NCI-H774 (cell line): ENCODE measurements around the gene FN1.

Source experiments
- DNase-seq: peaks from one replicate; lab custom pipeline; 2025; lab: John Stamatoyannopoulos, UW

Gene FN1

GRCh38 chr2:215407061-215407460 is 28.8 kb downstream of the FN1 start:
- DNase-seq = no peak

GRCh38 chr2:215405722-215406581 is 29.9 kb downstream of the FN1 start:
- DNase-seq = no peak

GRCh38 chr2:215404348-215405012 is 31.4 kb downstream of the FN1 start:
- DNase-seq = no peak

- no peak for DNase-seq
Observed at GRCh38 chr2:215403441-215404347, 32.2 kb downstream of the FN1 start.

- no peak for DNase-seq
Observed at GRCh38 chr2:215401896-215402379, 33.9 kb downstream of the FN1 start.

GRCh38 chr2:215399067-215399716 is 36.7 kb downstream of the FN1 start:
- no peak for DNase-seq

GRCh38 chr2:215397632-215398341 is 38.1 kb downstream of the FN1 start:
- no peak for DNase-seq

- no peak for DNase-seq
Observed at GRCh38 chr2:215396595-215397313, 39.1 kb downstream of the FN1 start.

GRCh38 chr2:215395687-215396460 is 40.0 kb downstream of the FN1 start:
- no peak for DNase-seq

- DNase-seq = no peak
Observed at GRCh38 chr2:215394102-215394805, 41.6 kb downstream of the FN1 start.

GRCh38 chr2:215392687-215393270 is 43.1 kb downstream of the FN1 start:
- no peak for DNase-seq

GRCh38 chr2:215392164-215392563 is 43.7 kb downstream of the FN1 start:
- DNase-seq = no peak

GRCh38 chr2:215391531-215391930 is 44.3 kb downstream of the FN1 start:
- no peak for DNase-seq

- no peak for DNase-seq
Observed at GRCh38 chr2:215390550-215390913, 45.3 kb downstream of the FN1 start.

- no peak for DNase-seq
Observed at GRCh38 chr2:215388002-215388728, 47.7 kb downstream of the FN1 start.

- no peak for DNase-seq
Observed at GRCh38 chr2:215386566-215386965, 49.3 kb downstream of the FN1 start.

GRCh38 chr2:215384710-215385109 is 51.2 kb downstream of the FN1 start:
- no peak for DNase-seq
